ENCODE measurements around the gene IGSF10.

DNA sequence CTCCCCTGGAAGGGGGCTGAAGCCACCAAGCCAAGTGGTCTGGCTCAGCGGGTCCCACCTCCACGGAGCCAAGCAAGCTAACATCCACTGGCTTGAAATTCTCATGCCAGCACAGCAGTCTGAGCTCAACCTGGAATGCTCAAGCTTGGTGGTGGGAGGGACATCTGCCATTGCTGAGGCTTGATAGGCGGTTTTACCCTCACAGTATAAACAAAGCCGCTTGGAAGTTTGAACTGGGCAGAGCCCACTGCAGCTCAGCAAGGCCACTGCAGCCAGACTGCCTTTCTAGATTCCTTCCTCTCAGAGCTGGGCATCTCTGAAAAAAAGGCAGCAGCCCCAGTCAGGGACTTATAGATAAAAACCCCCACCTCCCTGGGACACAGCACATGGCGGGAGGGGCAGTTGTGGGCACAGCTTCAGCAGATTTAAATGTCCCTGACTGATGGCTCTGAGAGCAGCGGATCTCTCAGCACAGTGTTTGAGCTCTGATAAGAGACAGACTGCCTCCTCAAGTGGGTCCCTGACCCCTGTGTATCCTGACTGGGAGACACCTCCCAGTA is 23.2 kb upstream of the IGSF10 start:
- TF ChIP-seq TCF12 (IDR thresholded peaks at IDR 0.05; ENCODE audit: low read depth): no peak
- TF ChIP-seq, protein P1, sequence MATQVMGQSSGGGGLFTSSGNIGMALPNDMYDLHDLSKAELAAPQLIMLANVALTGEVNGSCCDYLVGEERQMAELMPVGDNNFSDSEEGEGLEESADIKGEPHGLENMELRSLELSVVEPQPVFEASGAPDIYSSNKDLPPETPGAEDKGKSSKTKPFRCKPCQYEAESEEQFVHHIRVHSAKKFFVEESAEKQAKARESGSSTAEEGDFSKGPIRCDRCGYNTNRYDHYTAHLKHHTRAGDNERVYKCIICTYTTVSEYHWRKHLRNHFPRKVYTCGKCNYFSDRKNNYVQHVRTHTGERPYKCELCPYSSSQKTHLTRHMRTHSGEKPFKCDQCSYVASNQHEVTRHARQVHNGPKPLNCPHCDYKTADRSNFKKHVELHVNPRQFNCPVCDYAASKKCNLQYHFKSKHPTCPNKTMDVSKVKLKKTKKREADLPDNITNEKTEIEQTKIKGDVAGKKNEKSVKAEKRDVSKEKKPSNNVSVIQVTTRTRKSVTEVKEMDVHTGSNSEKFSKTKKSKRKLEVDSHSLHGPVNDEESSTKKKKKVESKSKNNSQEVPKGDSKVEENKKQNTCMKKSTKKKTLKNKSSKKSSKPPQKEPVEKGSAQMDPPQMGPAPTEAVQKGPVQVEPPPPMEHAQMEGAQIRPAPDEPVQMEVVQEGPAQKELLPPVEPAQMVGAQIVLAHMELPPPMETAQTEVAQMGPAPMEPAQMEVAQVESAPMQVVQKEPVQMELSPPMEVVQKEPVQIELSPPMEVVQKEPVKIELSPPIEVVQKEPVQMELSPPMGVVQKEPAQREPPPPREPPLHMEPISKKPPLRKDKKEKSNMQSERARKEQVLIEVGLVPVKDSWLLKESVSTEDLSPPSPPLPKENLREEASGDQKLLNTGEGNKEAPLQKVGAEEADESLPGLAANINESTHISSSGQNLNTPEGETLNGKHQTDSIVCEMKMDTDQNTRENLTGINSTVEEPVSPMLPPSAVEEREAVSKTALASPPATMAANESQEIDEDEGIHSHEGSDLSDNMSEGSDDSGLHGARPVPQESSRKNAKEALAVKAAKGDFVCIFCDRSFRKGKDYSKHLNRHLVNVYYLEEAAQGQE (IDR thresholded peaks at IDR 0.05; ENCODE audit: low read depth): no peak
- no peak for TF ChIP-seq CREB1 (IDR thresholded peaks at IDR 0.05; ENCODE audit: low read depth)
- TF ChIP-seq EP300 (IDR thresholded peaks at IDR 0.05; ENCODE audit: borderline replicate concordance): no peak
- no peak for TF ChIP-seq FOXM1 (IDR thresholded peaks at IDR 0.05; ENCODE audit: borderline replicate concordance, low read depth)
- TF ChIP-seq RAD21 (IDR thresholded peaks at IDR 0.05; ENCODE audit: low read depth): no peak
- TF ChIP-seq, protein P2, sequence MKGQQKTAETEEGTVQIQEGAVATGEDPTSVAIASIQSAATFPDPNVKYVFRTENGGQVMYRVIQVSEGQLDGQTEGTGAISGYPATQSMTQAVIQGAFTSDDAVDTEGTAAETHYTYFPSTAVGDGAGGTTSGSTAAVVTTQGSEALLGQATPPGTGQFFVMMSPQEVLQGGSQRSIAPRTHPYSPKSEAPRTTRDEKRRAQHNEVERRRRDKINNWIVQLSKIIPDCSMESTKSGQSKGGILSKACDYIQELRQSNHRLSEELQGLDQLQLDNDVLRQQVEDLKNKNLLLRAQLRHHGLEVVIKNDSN (IDR thresholded peaks at IDR 0.05): no peak
- TF ChIP-seq ZBTB7A (IDR thresholded peaks at IDR 0.05; ENCODE audit: low read depth): no peak
- TF ChIP-seq YY1 (IDR thresholded peaks at IDR 0.05; ENCODE audit: low read depth): no peak
